ENCODE measurements around the gene BCAS3. TPM values are rescaled to one million over a fixed set of nuclear protein-coding genes. Genes with fewer than 3 reads are reported as not detected.

Gene BCAS3
- 10.1 and 14.1 TPM in 2 replicates for total RNA-seq

GRCh38 chr17:60677308-60678117 is at the start of gene BCAS3:
Gene BCAS3 (plus strand): TSS chr17:60677851.

GRCh38 chr17:61399131-61400065 is 721.7 kb downstream of the BCAS3 start, which contains the start of gene TBX2:
Gene TBX2 (plus strand): TSS chr17:61399843. CDS start chr17:61400177, 334 bp downstream.

Other genes with a start within 250 kb of the BCAS3 start
- 23.1 and 23.2 TPM in 2 replicates for gene APPBP2, start 151.6 kb upstream of the BCAS3 start, total RNA-seq
- gene PPM1D, start 77.7 kb upstream of the BCAS3 start, total RNA-seq = 5.7 and 6.9 TPM in 2 replicates